ENCODE data around the gene GLRX3. TPM values are rescaled to one million over a fixed set of nuclear protein-coding genes. Genes with fewer than 3 reads are reported as not detected.

The GLRX3 gene
- total and polyA plus RNA-seq, 2 donors, result 72.7 to 82.4 TPM

DNA sequence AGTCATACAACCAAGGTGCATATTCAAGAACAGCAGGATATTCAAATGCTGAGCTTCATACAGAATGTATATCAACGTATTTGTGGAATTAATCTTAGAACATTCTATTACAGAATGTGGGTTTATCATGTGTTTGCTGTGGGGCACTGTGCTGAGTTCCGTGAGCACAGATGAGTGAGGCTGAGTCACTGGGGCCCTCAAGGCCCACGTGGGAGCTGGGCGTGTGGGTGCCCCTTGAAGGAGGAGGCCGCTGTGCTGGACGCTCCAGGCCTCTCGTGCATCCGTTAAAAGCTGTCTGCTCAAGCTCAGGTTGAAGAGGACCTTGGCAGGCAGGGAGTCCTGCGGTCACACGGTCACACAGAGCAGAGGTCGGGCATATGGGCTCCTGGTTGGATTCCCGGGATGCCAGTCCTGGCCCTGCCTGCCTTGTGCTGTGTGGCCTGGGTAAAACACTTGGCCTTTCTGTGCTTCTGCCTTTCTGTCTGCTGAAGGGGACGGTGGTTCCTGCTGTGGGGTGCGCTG is 70.1 kb downstream of the GLRX3 start:
- Histone ChIP-seq H3K36me3 (ENCODE audit: control insufficient read depth in 2 of 2, insufficient read depth in 2 of 2, low read length in 1 of 2) (no peaks in the 10 kb centered on the region), H3K9me3 (ENCODE audit: control insufficient read depth in 2 of 2, insufficient read depth in 1 of 2, low read length in 1 of 2) (no peaks in the 10 kb centered on the region), H3K4me1 (ENCODE audit: control insufficient read depth in 2 of 2, insufficient read depth in 2 of 2, low read length in 2 of 2) (no peaks in the 10 kb centered on the region), H3K27me3 (ENCODE audit: control insufficient read depth in 2 of 2, insufficient read depth in 1 of 2, low read length in 1 of 2) (no peaks in the 10 kb centered on the region), H3K4me3 (ENCODE audit: low read length in 2 of 2) (no peak overlapping the region), H3K27ac (ENCODE audit: low read depth in 1 of 2, low read length in 1 of 2) (no peak overlapping the region)
- DNase-seq (ENCODE audit: low read depth in 6 of 9, low spot score in 9 of 9), result no peak
- 95% methylated on average over 14 of the region's 14 CpGs for WGBS

- WGBS, result 82% methylated on average over 3 of the region's 3 CpGs
- no peaks in the 10 kb centered on the region for H3K36me3 ChIP-seq (ENCODE audit: control insufficient read depth in 2 of 2, insufficient read depth in 2 of 2, low read length in 1 of 2)
- no peak for DNase-seq (ENCODE audit: low read depth in 6 of 9, low spot score in 9 of 9)
- H3K9me3 ChIP-seq (ENCODE audit: control insufficient read depth in 2 of 2, insufficient read depth in 1 of 2, low read length in 1 of 2), result no peaks in the 10 kb centered on the region
- no peak overlapping the region for H3K27ac ChIP-seq (ENCODE audit: low read depth in 1 of 2, low read length in 1 of 2)
- no peaks in the 10 kb centered on the region for H3K4me1 ChIP-seq (ENCODE audit: control insufficient read depth in 2 of 2, insufficient read depth in 2 of 2, low read length in 2 of 2)
- H3K4me3 ChIP-seq (ENCODE audit: low read length in 2 of 2), result no peak overlapping the region
- H3K27me3 ChIP-seq (ENCODE audit: control insufficient read depth in 2 of 2, insufficient read depth in 1 of 2, low read length in 1 of 2), result no peaks in the 10 kb centered on the region
These were observed 71.0 kb downstream of the GLRX3 start for GRCh38 chr10:130207205-130207604.

- 61% methylated on average over 3 of the region's 3 CpGs for WGBS
- no peaks in the 10 kb centered on the region for H3K9me3 ChIP-seq (ENCODE audit: control insufficient read depth in 2 of 2, insufficient read depth in 1 of 2, low read length in 1 of 2)
These were observed 72.6 kb downstream of the GLRX3 start for GRCh38 chr10:130208807-130209206.

GRCh38 chr10:130212746-130213145 is 76.6 kb downstream of the GLRX3 start:
- no peaks in the 10 kb centered on the region for H3K36me3 ChIP-seq (ENCODE audit: control insufficient read depth in 2 of 2, insufficient read depth in 2 of 2, low read length in 1 of 2)
- 68% methylated on average over 4 of the region's 4 CpGs for WGBS
- H3K4me1 ChIP-seq (ENCODE audit: control insufficient read depth in 2 of 2, insufficient read depth in 2 of 2, low read length in 2 of 2), result no peaks in the 10 kb centered on the region
- no peak overlapping the region for H3K4me3 ChIP-seq (ENCODE audit: low read length in 2 of 2)
- DNase-seq (ENCODE audit: low read depth in 6 of 9, low spot score in 9 of 9), result no peak
- no peaks in the 10 kb centered on the region for H3K27me3 ChIP-seq (ENCODE audit: control insufficient read depth in 2 of 2, insufficient read depth in 1 of 2, low read length in 1 of 2)
- H3K9me3 ChIP-seq (ENCODE audit: control insufficient read depth in 2 of 2, insufficient read depth in 1 of 2, low read length in 1 of 2), result peaks cover 0 to 3% of the 10 kb centered on the region in 2 donors
- no peak overlapping the region for H3K27ac ChIP-seq (ENCODE audit: low read depth in 1 of 2, low read length in 1 of 2)

More at GRCh38 chr10:130208807-130209206, 72.6 kb downstream of the GLRX3 start:
- Histone ChIP-seq H3K36me3 (ENCODE audit: control insufficient read depth in 2 of 2, insufficient read depth in 2 of 2, low read length in 1 of 2) (no peaks in the 10 kb centered on the region), H3K4me3 (ENCODE audit: low read length in 2 of 2) (no peak overlapping the region), H3K4me1 (ENCODE audit: control insufficient read depth in 2 of 2, insufficient read depth in 2 of 2, low read length in 2 of 2) (no peaks in the 10 kb centered on the region), H3K27ac (ENCODE audit: low read depth in 1 of 2, low read length in 1 of 2) (no peak overlapping the region), H3K27me3 (ENCODE audit: control insufficient read depth in 2 of 2, insufficient read depth in 1 of 2, low read length in 1 of 2) (no peaks in the 10 kb centered on the region)
- DNase-seq (ENCODE audit: low read depth in 6 of 9, low spot score in 9 of 9), result no peak

- DNase-seq (ENCODE audit: low read depth in 6 of 9, low spot score in 9 of 9), result no peak
These were observed 77.3 kb downstream of the GLRX3 start for GRCh38 chr10:130213286-130214080.

DNA sequence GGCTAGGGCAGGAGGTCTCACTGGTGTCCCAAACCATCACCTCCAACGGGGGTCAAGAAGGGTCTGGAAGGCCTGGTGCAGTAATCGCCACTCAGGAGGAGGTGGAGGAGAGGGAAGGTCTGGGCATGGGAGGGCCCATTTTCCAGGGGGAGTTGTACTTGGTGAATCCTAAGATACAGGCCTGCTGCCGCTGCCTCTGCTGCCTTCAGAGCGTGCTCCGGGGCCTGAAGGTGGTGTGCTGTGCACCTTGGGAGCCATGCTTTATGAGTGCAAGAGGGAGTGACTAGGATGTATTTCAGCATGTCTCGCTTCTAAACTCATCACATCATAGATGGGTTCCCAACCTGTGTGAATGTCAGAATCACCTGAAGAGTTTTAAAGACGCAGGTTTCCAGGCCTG is 78.2 kb downstream of the GLRX3 start:
- Histone ChIP-seq H3K9me3 (ENCODE audit: control insufficient read depth in 2 of 2, insufficient read depth in 1 of 2, low read length in 1 of 2) (peaks cover 0 to 3% of the 10 kb centered on the region in 2 donors), H3K4me3 (ENCODE audit: low read length in 2 of 2) (no peak overlapping the region), H3K4me1 (ENCODE audit: control insufficient read depth in 2 of 2, insufficient read depth in 2 of 2, low read length in 2 of 2) (no peaks in the 10 kb centered on the region), H3K27me3 (ENCODE audit: control insufficient read depth in 2 of 2, insufficient read depth in 1 of 2, low read length in 1 of 2) (no peaks in the 10 kb centered on the region), H3K36me3 (ENCODE audit: control insufficient read depth in 2 of 2, insufficient read depth in 2 of 2, low read length in 1 of 2) (no peaks in the 10 kb centered on the region), H3K27ac (ENCODE audit: low read depth in 1 of 2, low read length in 1 of 2) (no peak overlapping the region)
- DNase-seq (ENCODE audit: low read depth in 6 of 9, low spot score in 9 of 9), result no peak
- 97% methylated on average over 7 of the region's 7 CpGs for WGBS

More at GRCh38 chr10:130213286-130214080, 77.3 kb downstream of the GLRX3 start:
- H3K27ac ChIP-seq (ENCODE audit: low read depth in 1 of 2, low read length in 1 of 2), result no peak overlapping the region
- no peak overlapping the region for H3K4me3 ChIP-seq (ENCODE audit: low read length in 2 of 2)
- H3K27me3 ChIP-seq (ENCODE audit: control insufficient read depth in 2 of 2, insufficient read depth in 1 of 2, low read length in 1 of 2), result no peaks in the 10 kb centered on the region
- H3K4me1 ChIP-seq (ENCODE audit: control insufficient read depth in 2 of 2, insufficient read depth in 2 of 2, low read length in 2 of 2), result no peaks in the 10 kb centered on the region
- no peaks in the 10 kb centered on the region for H3K36me3 ChIP-seq (ENCODE audit: control insufficient read depth in 2 of 2, insufficient read depth in 2 of 2, low read length in 1 of 2)
- WGBS, result 94% methylated on average over 51 of the region's 51 CpGs
- peaks cover 0 to 3% of the 10 kb centered on the region in 2 donors for H3K9me3 ChIP-seq (ENCODE audit: control insufficient read depth in 2 of 2, insufficient read depth in 1 of 2, low read length in 1 of 2)

- H3K4me3 ChIP-seq (ENCODE audit: low read length in 2 of 2), result no peak overlapping the region
- no peaks in the 10 kb centered on the region for H3K27me3 ChIP-seq (ENCODE audit: control insufficient read depth in 2 of 2, insufficient read depth in 1 of 2, low read length in 1 of 2)
- no peak overlapping the region for H3K27ac ChIP-seq (ENCODE audit: low read depth in 1 of 2, low read length in 1 of 2)
- no peaks in the 10 kb centered on the region for H3K4me1 ChIP-seq (ENCODE audit: control insufficient read depth in 2 of 2, insufficient read depth in 2 of 2, low read length in 2 of 2)
- H3K36me3 ChIP-seq (ENCODE audit: control insufficient read depth in 2 of 2, insufficient read depth in 2 of 2, low read length in 1 of 2), result no peaks in the 10 kb centered on the region
- WGBS, result 87% methylated on average over 13 of the region's 13 CpGs
- H3K9me3 ChIP-seq (ENCODE audit: control insufficient read depth in 2 of 2, insufficient read depth in 1 of 2, low read length in 1 of 2), result peaks cover 0 to 3% of the 10 kb centered on the region in 2 donors
- no peak for DNase-seq (ENCODE audit: low read depth in 6 of 9, low spot score in 9 of 9)
These were observed 79.2 kb downstream of the GLRX3 start for GRCh38 chr10:130215151-130215930.

GRCh38 chr10:130215931-130216231 is 79.7 kb downstream of the GLRX3 start:
- Histone ChIP-seq H3K27me3 (ENCODE audit: control insufficient read depth in 2 of 2, insufficient read depth in 1 of 2, low read length in 1 of 2) (no peaks in the 10 kb centered on the region), H3K36me3 (ENCODE audit: control insufficient read depth in 2 of 2, insufficient read depth in 2 of 2, low read length in 1 of 2) (no peaks in the 10 kb centered on the region), H3K4me1 (ENCODE audit: control insufficient read depth in 2 of 2, insufficient read depth in 2 of 2, low read length in 2 of 2) (no peaks in the 10 kb centered on the region), H3K4me3 (ENCODE audit: low read length in 2 of 2) (no peak overlapping the region), H3K27ac (ENCODE audit: low read depth in 1 of 2, low read length in 1 of 2) (no peak overlapping the region), H3K9me3 (ENCODE audit: control insufficient read depth in 2 of 2, insufficient read depth in 1 of 2, low read length in 1 of 2) (peaks cover 0 to 3% of the 10 kb centered on the region in 2 donors)
- no peak for DNase-seq (ENCODE audit: low read depth in 6 of 9, low spot score in 9 of 9)
- WGBS, result 91% methylated on average over 8 of the region's 8 CpGs

- H3K27me3 ChIP-seq (ENCODE audit: control insufficient read depth in 2 of 2, insufficient read depth in 1 of 2, low read length in 1 of 2), result no peaks in the 10 kb centered on the region
- no peaks in the 10 kb centered on the region for H3K4me1 ChIP-seq (ENCODE audit: control insufficient read depth in 2 of 2, insufficient read depth in 2 of 2, low read length in 2 of 2)
- H3K9me3 ChIP-seq (ENCODE audit: control insufficient read depth in 2 of 2, insufficient read depth in 1 of 2, low read length in 1 of 2), result peaks cover 0 to 3% of the 10 kb centered on the region in 2 donors
- no peaks in the 10 kb centered on the region for H3K36me3 ChIP-seq (ENCODE audit: control insufficient read depth in 2 of 2, insufficient read depth in 2 of 2, low read length in 1 of 2)
- H3K27ac ChIP-seq (ENCODE audit: low read depth in 1 of 2, low read length in 1 of 2), result no peak overlapping the region
- H3K4me3 ChIP-seq (ENCODE audit: low read length in 2 of 2), result no peak overlapping the region
- 93% methylated on average over 12 of the region's 12 CpGs for WGBS
- no peak for DNase-seq (ENCODE audit: low read depth in 6 of 9, low spot score in 9 of 9)
These were observed 82.0 kb downstream of the GLRX3 start for GRCh38 chr10:130218181-130218641.
